ENCODE measurements around the gene KSR2.

The KSR2 gene

DNA sequence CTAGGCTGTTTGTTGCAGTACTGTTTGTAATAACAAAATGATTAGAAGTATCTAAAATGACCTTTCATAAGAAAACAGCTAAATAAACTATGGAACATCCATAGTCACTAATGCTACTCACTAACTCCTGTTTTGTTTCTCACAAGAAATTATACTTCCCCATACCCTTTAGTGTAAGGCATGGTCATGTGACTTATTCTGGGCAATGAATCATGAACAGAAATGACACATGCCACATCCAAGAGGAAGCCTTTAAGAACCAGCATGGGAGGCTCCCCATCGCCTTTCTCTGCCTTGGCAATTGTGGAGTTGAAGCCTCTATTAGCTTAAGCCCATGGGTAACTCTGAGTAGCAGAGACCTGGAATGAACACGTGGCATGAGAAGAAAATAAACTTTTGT, 49.3 kb downstream of the KSR2 start:
- H3K36me3 ChIP-seq (ENCODE audit: control insufficient read depth in 2 of 2, insufficient read depth in 2 of 2, low read length in 2 of 2): no peaks in the 10 kb centered on the region
- no peaks in the 10 kb centered on the region for H3K9me3 ChIP-seq (ENCODE audit: control insufficient read depth in 2 of 2, low read length in 2 of 2)
- no peak overlapping the region for H3K4me3 ChIP-seq (ENCODE audit: low read length in 2 of 2)
- H3K27me3 ChIP-seq (ENCODE audit: control insufficient read depth in 2 of 2, insufficient read depth in 2 of 2, low read length in 2 of 2): no peaks in the 10 kb centered on the region
- H3K9ac ChIP-seq (ENCODE audit: low read depth in 1 of 2, low read length in 2 of 2): no peak overlapping the region
- no peak overlapping the region for H3K27ac ChIP-seq (ENCODE audit: low read depth in 2 of 2, low read length in 2 of 2)
- H3K4me1 ChIP-seq (ENCODE audit: control insufficient read depth in 2 of 2, insufficient read depth in 2 of 2, low read length in 2 of 2): no peaks in the 10 kb centered on the region

- no peak overlapping the region for H3K4me3 ChIP-seq (ENCODE audit: low read length in 2 of 2)
- no peaks in the 10 kb centered on the region for H3K9me3 ChIP-seq (ENCODE audit: control insufficient read depth in 2 of 2, low read length in 2 of 2)
- H3K27me3 ChIP-seq (ENCODE audit: control insufficient read depth in 2 of 2, insufficient read depth in 2 of 2, low read length in 2 of 2): no peaks in the 10 kb centered on the region
- H3K4me1 ChIP-seq (ENCODE audit: control insufficient read depth in 2 of 2, insufficient read depth in 2 of 2, low read length in 2 of 2): no peaks in the 10 kb centered on the region
- H3K27ac ChIP-seq (ENCODE audit: low read depth in 2 of 2, low read length in 2 of 2): no peak overlapping the region
- H3K9ac ChIP-seq (ENCODE audit: low read depth in 1 of 2, low read length in 2 of 2): no peak overlapping the region
- no peaks in the 10 kb centered on the region for H3K36me3 ChIP-seq (ENCODE audit: control insufficient read depth in 2 of 2, insufficient read depth in 2 of 2, low read length in 2 of 2)
Observed at GRCh38 chr12:117914686-117915085, 54.1 kb downstream of the KSR2 start.

DNA sequence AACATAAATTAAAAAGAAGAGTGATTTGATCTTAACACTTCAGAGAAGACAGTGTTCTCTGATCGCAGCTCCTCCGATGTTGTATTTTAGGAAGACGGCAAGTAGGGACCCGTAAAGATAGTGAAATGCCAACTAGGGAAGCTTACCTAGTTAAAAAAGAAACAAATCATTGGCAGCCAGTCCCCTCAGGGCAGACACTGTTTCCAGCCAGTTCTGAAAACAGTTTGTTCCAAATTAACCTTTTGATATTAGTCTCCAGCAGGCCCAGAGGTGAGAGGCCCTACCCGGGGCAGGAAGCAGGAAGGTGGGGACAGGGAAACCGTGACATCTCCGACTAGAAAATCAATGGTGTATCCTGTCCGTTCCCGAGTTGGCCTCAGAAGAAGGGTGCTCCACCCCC, 56.0 kb downstream of the KSR2 start:
- Histone ChIP-seq H3K4me1 (ENCODE audit: control insufficient read depth in 2 of 2, insufficient read depth in 2 of 2, low read length in 2 of 2) (no peaks in the 10 kb centered on the region), H3K27ac (ENCODE audit: low read depth in 2 of 2, low read length in 2 of 2) (no peak overlapping the region), H3K27me3 (ENCODE audit: control insufficient read depth in 2 of 2, insufficient read depth in 2 of 2, low read length in 2 of 2) (no peaks in the 10 kb centered on the region), H3K36me3 (ENCODE audit: control insufficient read depth in 2 of 2, insufficient read depth in 2 of 2, low read length in 2 of 2) (no peaks in the 10 kb centered on the region), H3K4me3 (ENCODE audit: low read length in 2 of 2) (no peak overlapping the region), H3K9ac (ENCODE audit: low read depth in 1 of 2, low read length in 2 of 2) (no peak overlapping the region), H3K9me3 (ENCODE audit: control insufficient read depth in 2 of 2, low read length in 2 of 2) (no peaks in the 10 kb centered on the region)

- Histone ChIP-seq H3K36me3 (ENCODE audit: control insufficient read depth in 2 of 2, insufficient read depth in 2 of 2, low read length in 2 of 2) (no peaks in the 10 kb centered on the region), H3K27ac (ENCODE audit: low read depth in 2 of 2, low read length in 2 of 2) (no peak overlapping the region), H3K9ac (ENCODE audit: low read depth in 1 of 2, low read length in 2 of 2) (no peak overlapping the region), H3K4me3 (ENCODE audit: low read length in 2 of 2) (no peak overlapping the region), H3K4me1 (ENCODE audit: control insufficient read depth in 2 of 2, insufficient read depth in 2 of 2, low read length in 2 of 2) (no peaks in the 10 kb centered on the region), H3K27me3 (ENCODE audit: control insufficient read depth in 2 of 2, insufficient read depth in 2 of 2, low read length in 2 of 2) (no peaks in the 10 kb centered on the region), H3K9me3 (ENCODE audit: control insufficient read depth in 2 of 2, low read length in 2 of 2) (no peaks in the 10 kb centered on the region)
Observed at GRCh38 chr12:117908411-117908810, 60.4 kb downstream of the KSR2 start.

- H3K36me3 ChIP-seq (ENCODE audit: control insufficient read depth in 2 of 2, insufficient read depth in 2 of 2, low read length in 2 of 2): no peaks in the 10 kb centered on the region
- no peak overlapping the region for H3K4me3 ChIP-seq (ENCODE audit: low read length in 2 of 2)
- H3K9me3 ChIP-seq (ENCODE audit: control insufficient read depth in 2 of 2, low read length in 2 of 2): no peaks in the 10 kb centered on the region
- no peaks in the 10 kb centered on the region for H3K4me1 ChIP-seq (ENCODE audit: control insufficient read depth in 2 of 2, insufficient read depth in 2 of 2, low read length in 2 of 2)
- H3K27ac ChIP-seq (ENCODE audit: low read depth in 2 of 2, low read length in 2 of 2): no peak overlapping the region
- no peaks in the 10 kb centered on the region for H3K27me3 ChIP-seq (ENCODE audit: control insufficient read depth in 2 of 2, insufficient read depth in 2 of 2, low read length in 2 of 2)
- no peak overlapping the region for H3K9ac ChIP-seq (ENCODE audit: low read depth in 1 of 2, low read length in 2 of 2)
Observed at GRCh38 chr12:117907108-117907689, 61.6 kb downstream of the KSR2 start.

DNA sequence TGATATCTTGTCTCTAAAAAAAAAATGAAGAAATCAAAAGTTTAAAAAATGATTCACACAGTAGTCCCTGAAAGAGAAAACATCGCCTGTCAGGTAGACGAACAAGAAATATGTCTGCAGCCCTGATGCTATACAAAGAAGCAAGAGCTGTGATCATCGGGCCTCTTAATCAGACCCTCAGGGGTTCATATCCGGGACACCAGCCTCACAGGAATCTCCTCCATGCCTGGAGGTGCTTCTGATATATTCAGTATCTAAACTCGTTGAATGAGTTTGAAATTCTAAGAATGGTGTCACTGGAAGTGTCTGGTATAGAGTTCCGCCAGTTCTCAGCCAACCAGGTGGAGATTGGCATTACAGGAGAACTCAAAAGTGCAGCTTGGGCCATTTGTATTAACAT, 64.7 kb downstream of the KSR2 start:
- H3K9ac ChIP-seq (ENCODE audit: low read depth in 1 of 2, low read length in 2 of 2): no peak overlapping the region
- H3K36me3 ChIP-seq (ENCODE audit: control insufficient read depth in 2 of 2, insufficient read depth in 2 of 2, low read length in 2 of 2): no peaks in the 10 kb centered on the region
- no peak overlapping the region for H3K4me3 ChIP-seq (ENCODE audit: low read length in 2 of 2)

DNA sequence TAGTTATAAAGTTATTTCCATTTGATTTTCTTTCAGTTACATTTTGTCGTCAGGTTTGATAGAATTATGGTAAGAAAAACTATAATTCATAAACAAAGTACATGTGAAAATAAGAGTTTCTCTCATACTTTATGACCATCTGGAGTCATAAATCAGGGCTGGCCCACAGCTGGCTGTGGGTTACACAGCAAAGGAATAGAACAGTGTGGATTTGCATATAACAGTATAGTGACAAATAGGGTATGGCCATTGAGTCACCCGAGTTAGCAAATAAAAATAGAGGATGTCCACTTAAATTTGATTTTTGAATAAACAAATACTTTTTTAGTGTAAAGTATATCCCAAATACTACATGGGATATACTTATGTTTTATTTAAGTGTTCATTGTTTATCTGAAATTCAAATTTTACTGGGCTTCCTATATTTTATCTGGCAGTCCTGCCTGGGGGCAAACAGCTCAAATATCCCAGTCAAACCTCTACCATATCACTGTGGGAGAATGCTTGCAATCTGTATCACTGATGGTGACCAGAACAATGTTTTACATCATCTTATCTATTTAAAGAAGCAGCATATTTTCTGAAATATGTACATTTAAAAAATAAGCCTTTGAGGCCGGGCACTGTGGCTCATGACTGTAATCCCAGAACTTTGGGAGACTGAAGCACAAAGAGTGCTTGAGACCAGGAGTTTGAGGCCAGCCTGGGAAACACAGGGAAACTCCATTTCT, 65.5 kb downstream of the KSR2 start:
- Histone ChIP-seq H3K27me3 (ENCODE audit: control insufficient read depth in 2 of 2, insufficient read depth in 2 of 2, low read length in 2 of 2) (no peaks in the 10 kb centered on the region), H3K4me3 (ENCODE audit: low read length in 2 of 2) (no peak overlapping the region), H3K9me3 (ENCODE audit: control insufficient read depth in 2 of 2, low read length in 2 of 2) (no peaks in the 10 kb centered on the region), H3K9ac (ENCODE audit: low read depth in 1 of 2, low read length in 2 of 2) (no peak overlapping the region), H3K27ac (ENCODE audit: low read depth in 2 of 2, low read length in 2 of 2) (no peak overlapping the region), H3K36me3 (ENCODE audit: control insufficient read depth in 2 of 2, insufficient read depth in 2 of 2, low read length in 2 of 2) (no peaks in the 10 kb centered on the region), H3K4me1 (ENCODE audit: control insufficient read depth in 2 of 2, insufficient read depth in 2 of 2, low read length in 2 of 2) (no peaks in the 10 kb centered on the region)

More for the DNA sequence above, 64.7 kb downstream of the KSR2 start:
- Histone ChIP-seq H3K9me3 (ENCODE audit: control insufficient read depth in 2 of 2, low read length in 2 of 2) (no peaks in the 10 kb centered on the region), H3K4me1 (ENCODE audit: control insufficient read depth in 2 of 2, insufficient read depth in 2 of 2, low read length in 2 of 2) (no peaks in the 10 kb centered on the region), H3K27ac (ENCODE audit: low read depth in 2 of 2, low read length in 2 of 2) (no peak overlapping the region), H3K27me3 (ENCODE audit: control insufficient read depth in 2 of 2, insufficient read depth in 2 of 2, low read length in 2 of 2) (no peaks in the 10 kb centered on the region)

DNA sequence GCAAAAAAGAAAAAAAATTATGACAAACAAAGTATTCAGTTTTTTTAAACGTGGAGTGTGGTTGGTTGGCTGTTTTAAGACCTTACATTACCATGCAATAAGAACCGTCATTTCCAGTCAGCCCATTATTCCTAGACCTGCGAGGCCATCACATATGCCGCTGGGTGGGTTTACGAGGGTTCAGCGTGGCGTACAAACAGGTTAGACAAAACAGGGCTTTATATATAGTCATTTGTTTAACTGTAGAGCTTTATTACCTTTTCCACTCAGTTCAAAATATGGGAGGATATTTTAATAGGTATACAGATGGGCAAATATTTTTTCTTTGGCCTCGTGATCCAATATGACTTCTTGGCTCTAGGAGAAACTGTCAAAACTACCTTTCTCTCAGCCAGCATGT, 67.2 kb downstream of the KSR2 start:
- no peaks in the 10 kb centered on the region for H3K4me1 ChIP-seq (ENCODE audit: control insufficient read depth in 2 of 2, insufficient read depth in 2 of 2, low read length in 2 of 2)
- H3K4me3 ChIP-seq (ENCODE audit: low read length in 2 of 2): no peak overlapping the region

DNA sequence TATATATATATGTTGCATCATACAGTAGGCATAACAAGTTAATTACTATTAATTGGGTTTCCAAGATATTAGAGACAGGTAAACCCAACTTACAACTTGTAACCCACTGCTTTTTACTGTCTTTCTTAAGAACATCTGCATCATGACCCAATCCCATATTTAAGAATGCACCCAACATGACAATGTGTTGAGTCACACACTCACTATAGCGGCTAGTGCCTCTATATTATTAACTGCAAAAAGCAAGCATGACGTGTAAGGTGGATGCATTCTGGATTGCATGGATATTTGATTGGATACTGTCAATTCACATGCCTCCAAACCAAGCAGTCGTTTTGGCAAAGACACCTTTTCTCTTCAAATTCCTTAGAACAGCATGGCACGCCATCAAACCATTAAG, 68.2 kb downstream of the KSR2 start:
- H3K36me3 ChIP-seq (ENCODE audit: control insufficient read depth in 2 of 2, insufficient read depth in 2 of 2, low read length in 2 of 2): no peaks in the 10 kb centered on the region
- H3K9me3 ChIP-seq (ENCODE audit: control insufficient read depth in 2 of 2, low read length in 2 of 2): no peaks in the 10 kb centered on the region
- H3K9ac ChIP-seq (ENCODE audit: low read depth in 1 of 2, low read length in 2 of 2): no peak overlapping the region
- H3K4me3 ChIP-seq (ENCODE audit: low read length in 2 of 2): no peak overlapping the region
- H3K27ac ChIP-seq (ENCODE audit: low read depth in 2 of 2, low read length in 2 of 2): no peak overlapping the region
- no peaks in the 10 kb centered on the region for H3K27me3 ChIP-seq (ENCODE audit: control insufficient read depth in 2 of 2, insufficient read depth in 2 of 2, low read length in 2 of 2)
- no peaks in the 10 kb centered on the region for H3K4me1 ChIP-seq (ENCODE audit: control insufficient read depth in 2 of 2, insufficient read depth in 2 of 2, low read length in 2 of 2)

More for the DNA sequence above, 67.2 kb downstream of the KSR2 start:
- no peaks in the 10 kb centered on the region for H3K36me3 ChIP-seq (ENCODE audit: control insufficient read depth in 2 of 2, insufficient read depth in 2 of 2, low read length in 2 of 2)
- H3K27ac ChIP-seq (ENCODE audit: low read depth in 2 of 2, low read length in 2 of 2): peak overlapping the region in 1 of 2 donors; percentile 22
- H3K27me3 ChIP-seq (ENCODE audit: control insufficient read depth in 2 of 2, insufficient read depth in 2 of 2, low read length in 2 of 2): no peaks in the 10 kb centered on the region
- H3K9me3 ChIP-seq (ENCODE audit: control insufficient read depth in 2 of 2, low read length in 2 of 2): no peaks in the 10 kb centered on the region
- no peak overlapping the region for H3K9ac ChIP-seq (ENCODE audit: low read depth in 1 of 2, low read length in 2 of 2)

DNA sequence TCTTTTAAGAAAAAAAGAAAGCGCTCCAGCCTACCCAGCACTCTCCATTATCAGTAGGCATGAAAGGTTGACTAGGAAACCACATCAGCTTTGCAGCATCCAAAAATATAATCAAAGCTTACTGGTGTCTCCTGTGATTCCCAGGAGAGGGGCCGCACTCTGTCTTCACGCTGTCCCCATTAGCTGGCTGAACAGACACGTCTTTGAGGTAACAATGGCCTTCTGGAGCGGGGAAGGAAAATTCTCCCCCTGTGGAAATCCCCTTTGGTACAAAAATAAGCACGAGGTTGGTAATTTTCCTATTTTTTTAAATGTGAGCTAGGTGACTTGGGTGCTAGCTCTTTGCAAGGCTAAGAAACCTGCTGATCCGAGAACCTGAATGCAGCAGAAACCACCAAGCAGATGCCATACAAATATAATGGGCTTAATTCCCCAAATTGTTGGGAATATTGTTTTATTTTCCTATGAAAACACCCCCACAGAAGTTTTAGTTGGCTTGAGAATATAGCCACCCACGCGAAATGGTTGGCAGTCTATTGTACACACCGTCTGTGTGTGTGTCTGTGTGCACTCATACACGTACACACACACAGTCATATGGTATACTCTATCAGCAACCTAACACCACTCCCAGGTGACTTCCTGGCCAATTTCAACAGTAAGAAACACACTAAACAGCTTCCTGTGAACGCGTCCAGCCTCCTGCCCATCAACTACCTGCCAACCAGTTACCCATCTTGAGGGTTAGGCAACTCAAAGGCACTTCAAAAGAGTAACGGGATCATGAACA, 71.2 kb downstream of the KSR2 start:
- no peak overlapping the region for H3K4me3 ChIP-seq (ENCODE audit: low read length in 2 of 2)
- no peaks in the 10 kb centered on the region for H3K36me3 ChIP-seq (ENCODE audit: control insufficient read depth in 2 of 2, insufficient read depth in 2 of 2, low read length in 2 of 2)
- H3K9me3 ChIP-seq (ENCODE audit: control insufficient read depth in 2 of 2, low read length in 2 of 2): no peaks in the 10 kb centered on the region
- no peaks in the 10 kb centered on the region for H3K4me1 ChIP-seq (ENCODE audit: control insufficient read depth in 2 of 2, insufficient read depth in 2 of 2, low read length in 2 of 2)
- H3K27me3 ChIP-seq (ENCODE audit: control insufficient read depth in 2 of 2, insufficient read depth in 2 of 2, low read length in 2 of 2): no peaks in the 10 kb centered on the region
- no peak overlapping the region for H3K27ac ChIP-seq (ENCODE audit: low read depth in 2 of 2, low read length in 2 of 2)
- H3K9ac ChIP-seq (ENCODE audit: low read depth in 1 of 2, low read length in 2 of 2): no peak overlapping the region

Measured in mucosa of rectum (tissue), 2 donors.